GM10266 (cell line): ENCODE measurements around the gene ATF1.
"Not testable (repeated sequence)": the region's sequence is repeated elsewhere in the genome, so short reads cannot be mapped to it uniquely, and the experiment has no call there.

Experiments
- DNase-seq: peaks from one replicate; pipeline ENCODE4 v3.0.0; 2012; ENCODE audit errors: extremely low spot score
- TF ChIP-seq, protein P1 (sequence below): IDR thresholded peaks from 2 replicates; pipeline ENCODE4 v1.5.1; 2012; ENCODE audit warnings: mild to moderate bottlenecking, low read depth; ENCODE audit not compliant: control insufficient read depth, insufficient read depth; ENCODE audit errors: missing control alignments

ATF1 gene

DNA sequence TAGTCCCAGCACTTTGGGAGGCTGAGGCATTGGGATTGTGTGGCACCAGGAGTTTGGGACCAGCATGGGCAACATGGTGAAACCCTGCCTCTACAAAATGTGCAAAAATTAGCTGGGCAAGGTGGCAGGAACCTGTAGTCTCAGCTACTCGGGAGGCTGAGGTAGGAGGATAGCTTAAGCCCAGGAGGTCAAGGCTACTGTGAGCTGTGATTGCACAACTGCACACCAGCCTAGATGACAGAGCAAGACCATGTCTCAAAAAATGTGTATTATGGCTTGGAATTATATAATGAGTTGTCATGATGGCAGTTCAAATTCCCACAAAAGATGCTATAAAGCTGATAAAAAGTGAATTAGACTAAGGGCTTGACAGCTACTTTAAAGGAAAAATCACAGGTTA is 58.2 kb downstream of the ATF1 start:
- TF ChIP-seq, protein P1, sequence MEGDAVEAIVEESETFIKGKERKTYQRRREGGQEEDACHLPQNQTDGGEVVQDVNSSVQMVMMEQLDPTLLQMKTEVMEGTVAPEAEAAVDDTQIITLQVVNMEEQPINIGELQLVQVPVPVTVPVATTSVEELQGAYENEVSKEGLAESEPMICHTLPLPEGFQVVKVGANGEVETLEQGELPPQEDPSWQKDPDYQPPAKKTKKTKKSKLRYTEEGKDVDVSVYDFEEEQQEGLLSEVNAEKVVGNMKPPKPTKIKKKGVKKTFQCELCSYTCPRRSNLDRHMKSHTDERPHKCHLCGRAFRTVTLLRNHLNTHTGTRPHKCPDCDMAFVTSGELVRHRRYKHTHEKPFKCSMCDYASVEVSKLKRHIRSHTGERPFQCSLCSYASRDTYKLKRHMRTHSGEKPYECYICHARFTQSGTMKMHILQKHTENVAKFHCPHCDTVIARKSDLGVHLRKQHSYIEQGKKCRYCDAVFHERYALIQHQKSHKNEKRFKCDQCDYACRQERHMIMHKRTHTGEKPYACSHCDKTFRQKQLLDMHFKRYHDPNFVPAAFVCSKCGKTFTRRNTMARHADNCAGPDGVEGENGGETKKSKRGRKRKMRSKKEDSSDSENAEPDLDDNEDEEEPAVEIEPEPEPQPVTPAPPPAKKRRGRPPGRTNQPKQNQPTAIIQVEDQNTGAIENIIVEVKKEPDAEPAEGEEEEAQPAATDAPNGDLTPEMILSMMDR = no peak
- DNase-seq = no peak

DNA sequence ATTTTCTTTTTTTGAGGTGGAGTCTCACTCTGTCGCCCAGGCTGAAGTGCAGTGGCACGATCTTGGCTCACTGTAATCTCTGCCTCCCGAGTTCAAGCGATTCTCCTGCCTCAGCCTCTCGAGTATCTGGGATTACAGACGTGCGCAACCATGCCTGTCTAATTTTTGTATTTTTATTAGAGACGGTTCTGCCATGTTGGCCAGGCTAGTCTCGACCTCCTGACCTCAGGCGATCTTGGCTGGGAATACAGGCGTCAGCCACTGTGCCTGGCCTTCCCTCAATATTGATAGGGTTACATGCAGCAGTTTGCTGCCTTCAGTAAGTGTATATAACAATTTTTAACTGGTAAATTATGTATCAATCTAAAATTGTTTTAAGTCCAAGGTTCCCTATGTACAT is 59.8 kb downstream of the ATF1 start:
- DNase-seq = not testable (repeated sequence)

DNA sequence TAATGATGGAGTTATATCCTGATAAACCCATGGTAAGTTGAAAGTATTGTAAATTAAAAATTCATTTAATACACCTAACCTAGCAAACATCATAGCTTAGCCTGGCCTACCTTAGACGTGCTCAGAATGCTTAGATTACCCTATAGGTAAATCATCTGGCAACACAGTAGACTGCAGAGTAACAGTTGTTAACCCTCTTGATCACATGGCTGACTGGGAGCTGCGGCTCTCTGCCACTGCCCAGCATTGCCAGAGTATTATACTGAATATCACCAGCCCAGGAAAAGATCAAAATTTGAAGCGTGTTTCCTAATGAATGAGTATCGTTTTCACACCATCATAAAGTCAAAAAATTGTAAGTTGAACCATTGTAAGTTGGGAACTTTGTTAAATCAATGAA is 61.0 kb downstream of the ATF1 start:
- no peak for DNase-seq
- TF ChIP-seq, protein P1 = no peak

DNA sequence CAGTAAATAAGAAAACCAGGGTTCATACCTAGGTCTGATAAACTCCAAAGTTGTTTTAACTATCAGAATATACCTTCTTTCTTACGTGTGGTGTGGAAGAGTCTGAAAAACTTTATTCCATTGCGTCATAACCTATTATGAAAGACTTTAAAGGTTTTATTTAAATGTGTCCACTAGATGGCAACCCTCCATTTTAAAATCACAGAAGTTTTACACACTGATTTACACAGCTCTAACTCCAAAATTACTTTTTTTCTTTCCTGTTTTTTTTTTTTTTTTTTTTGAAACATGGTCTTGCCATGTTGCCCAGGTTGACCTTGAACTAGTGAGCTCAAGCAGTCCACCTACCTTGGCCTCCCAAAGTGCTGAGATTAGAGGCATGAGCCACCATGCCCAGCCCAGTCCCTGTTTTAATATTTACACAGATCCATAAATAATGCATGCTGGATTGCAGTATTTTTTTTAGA is 61.5 kb downstream of the ATF1 start:
- TF ChIP-seq, protein P1 = peak; percentile 42
- peak; percentile 43 for DNase-seq

DNA sequence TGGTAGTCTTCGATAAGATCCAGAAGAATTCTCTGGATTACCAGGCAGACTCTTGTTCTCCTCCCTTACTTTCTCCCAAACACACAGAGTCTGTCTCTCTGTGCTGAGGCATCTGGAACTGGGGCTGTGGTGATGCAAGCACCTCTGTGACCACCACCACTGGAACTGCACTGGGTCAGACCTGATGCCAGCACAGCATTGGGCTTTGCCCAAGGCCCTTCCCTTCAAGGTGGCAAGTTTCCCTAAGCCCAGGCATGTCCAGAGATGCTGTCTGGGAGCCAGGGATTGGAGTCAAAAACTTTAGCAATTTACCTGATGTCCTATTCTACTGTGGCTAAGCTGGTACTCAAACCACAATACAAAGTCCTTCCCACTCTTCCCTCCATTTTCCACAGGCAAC is 64.2 kb downstream of the ATF1 start:
- TF ChIP-seq, protein P1 = no peak
- DNase-seq = no peak

DNA sequence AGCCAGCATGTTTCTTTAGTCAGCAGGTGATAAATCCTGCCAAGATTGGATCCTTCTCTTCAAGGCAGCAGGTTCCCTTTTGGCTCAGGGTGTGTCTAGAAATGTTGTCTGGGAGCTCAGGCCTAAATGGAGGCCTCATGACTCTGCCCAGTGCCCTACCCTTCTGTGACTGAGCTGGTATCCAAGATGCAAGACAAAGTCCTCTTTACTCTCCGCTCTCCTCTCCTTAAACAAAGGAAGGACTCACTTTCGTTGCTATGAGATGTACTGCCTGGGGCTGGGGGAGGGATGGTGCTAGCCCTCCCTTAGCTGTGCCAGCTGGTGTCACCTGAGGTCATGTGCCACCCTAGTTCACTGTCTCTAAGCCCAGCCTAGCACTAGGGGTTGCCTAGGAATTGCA is 65.0 kb downstream of the ATF1 start:
- TF ChIP-seq, protein P1 = no peak
- DNase-seq = no peak

DNA sequence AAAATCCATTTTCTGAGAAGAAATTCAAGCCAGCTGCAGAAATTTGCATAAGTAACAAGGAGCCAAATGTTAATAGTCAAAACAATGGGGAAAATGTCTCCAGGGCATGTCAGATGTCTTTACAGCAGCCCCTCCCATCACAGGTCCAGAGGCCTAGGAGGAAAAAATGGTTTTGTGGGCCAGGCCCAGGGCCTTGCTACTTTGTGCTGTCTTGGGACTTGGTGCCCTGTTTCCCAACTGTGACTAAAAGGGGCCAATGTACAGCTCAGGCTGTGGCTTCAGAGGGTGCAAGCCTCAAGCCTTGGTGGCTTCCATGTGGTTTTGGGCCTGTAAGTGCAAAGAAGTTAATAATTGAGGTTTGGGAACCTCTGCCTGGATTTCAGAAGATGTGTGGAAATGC is 69.9 kb downstream of the ATF1 start:
- DNase-seq = not testable (repeated sequence)

DNA sequence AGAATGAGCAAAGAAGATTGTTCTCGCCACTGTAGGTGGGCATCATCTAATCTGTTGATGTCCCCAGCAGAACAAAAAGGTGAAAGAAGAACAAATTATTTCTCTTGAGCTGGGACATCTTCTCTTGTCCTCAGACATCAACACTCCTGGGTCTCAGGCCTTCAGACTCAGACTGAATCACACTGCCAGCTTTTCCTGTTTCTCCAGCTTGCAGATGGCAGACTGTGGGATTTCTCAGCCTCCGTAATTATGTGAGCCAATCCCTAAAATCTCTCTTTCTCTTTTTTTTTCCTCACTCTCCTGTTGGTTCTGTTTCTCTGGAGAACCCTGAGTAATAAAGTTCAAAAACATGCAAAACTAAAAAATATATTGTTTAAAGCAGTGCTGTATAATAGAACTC is 75.1 kb downstream of the ATF1 start:
- no peak for DNase-seq
- TF ChIP-seq, protein P1 = no peak
